NCI-H146 treated with DMSO at 0.1 percent for 48 hours (cell line): ENCODE results near the gene MRPL24.
A peak's percentile ranks its signal among the peaks of the same experiment; 100 is the strongest.

Experiments used
- DNase-seq: peaks from one replicate; lab custom pipeline; 2025; ENCODE audit not compliant: unreplicated experiment; lab: John Stamatoyannopoulos, UW

Gene MRPL24

DNA sequence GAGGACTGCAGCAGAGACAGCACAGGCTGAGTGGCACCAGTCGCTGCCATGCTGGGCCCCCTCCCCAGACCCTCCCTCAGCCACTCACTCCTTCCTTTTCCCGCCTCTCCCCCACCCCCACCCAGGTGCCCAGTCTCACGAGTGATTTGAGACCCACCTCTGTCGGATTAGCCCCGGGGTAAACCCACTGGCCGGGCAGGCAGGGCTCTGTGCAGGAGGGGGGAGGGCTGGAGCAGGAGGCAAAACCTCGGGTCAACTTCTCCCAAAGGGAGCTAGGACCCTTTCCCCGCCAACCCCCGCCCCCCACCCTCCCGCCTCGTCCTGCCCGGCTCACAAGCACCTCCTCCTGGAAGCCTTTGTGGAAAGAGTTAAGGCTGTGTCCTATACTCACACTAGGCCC is 3.5 kb upstream of the MRPL24 start:
- no peak for DNase-seq

DNA sequence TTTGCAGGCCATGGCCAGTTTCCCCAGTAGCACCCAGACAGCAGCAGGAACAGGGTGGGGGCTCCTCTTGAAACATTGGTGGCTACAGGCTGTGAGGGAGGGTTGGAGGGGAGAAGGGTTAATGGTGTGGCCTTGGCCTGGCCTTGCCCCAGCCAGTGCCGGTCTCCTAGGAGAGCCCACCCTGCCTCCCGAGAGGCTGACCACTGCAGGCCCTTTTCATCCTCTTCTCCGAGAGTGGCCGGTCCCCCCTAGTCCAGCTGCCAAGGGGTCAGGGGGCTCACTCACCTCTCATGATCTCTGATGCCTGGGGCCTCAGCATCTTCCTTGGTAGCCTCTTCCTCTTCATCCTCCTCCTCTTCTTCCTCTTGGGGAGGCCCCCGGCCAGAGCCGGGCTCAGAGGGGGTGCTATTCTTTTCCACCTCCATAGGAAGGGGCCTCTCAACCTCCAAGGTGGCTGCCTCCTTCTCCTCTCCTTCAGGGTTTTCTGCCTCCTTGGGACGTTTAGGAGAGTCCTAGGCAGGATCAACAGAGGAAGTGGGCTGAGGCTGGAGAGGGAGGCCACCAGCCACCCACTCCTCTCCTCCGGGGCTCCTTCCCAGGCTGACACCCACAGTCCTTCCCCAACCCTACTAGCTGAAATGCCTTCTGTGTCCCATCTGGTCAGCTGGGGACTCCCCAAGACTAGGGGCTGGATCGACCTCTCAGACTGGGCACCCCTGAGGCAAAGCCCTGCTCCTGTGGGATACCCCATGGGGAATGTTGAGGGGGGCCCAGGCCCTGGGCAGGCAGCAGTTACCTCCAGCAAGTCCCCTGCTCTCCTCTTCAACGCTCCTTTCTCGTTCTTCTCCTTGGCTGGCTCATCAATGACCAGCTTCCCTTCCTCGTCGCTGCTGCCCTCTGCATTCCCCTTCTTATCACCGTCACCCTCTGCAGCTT is 2.7 kb upstream of the MRPL24 start:
- DNase-seq: no peak

- no peak for DNase-seq
These were observed 1.9 kb upstream of the MRPL24 start for GRCh38 chr1:156742801-156743200.

DNA sequence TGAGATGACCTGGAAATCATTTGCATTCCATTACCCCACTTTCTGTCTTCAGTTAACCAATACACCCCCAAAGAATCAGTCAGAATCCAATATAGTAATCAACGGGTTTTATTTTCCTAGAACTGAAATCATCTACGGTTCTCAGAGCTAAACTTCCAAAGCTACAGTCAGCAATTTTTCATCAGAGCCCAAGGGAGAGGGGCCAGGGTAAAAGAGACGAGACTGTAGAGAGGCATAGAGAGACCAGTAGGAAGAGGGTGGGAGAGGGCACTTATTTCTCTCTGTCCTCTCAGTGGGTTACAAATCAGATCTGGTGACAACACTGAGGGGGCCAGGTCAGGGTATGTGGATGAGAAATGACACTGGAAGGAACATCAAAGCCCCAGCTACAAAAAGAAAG is 1.1 kb upstream of the MRPL24 start:
- DNase-seq: no peak

GRCh38 chr1:156741481-156741983 is 644 bp upstream of the MRPL24 start:
- DNase-seq: no peak

GRCh38 chr1:156740237-156740740 is 599 bp downstream of the MRPL24 start:
- no peak for DNase-seq

DNA sequence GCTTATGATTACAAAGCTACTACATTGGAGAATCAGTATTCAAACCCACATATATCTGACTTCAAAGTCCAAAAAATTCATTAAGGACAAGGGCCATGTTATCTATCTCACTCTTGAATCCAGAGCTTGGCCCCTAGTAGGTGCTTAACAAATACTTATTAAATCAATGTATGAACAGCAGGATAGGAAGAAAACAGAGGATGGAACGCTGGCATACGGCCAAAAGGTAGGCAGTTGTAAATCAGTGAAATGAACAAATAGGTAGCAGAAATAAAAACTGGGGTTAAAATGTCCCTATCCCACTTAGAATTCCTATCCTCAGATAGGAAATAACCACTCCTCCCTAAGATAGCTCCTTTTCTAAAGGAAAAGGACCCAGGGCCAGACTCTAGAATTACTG is 2.0 kb downstream of the MRPL24 start:
- no peak for DNase-seq

- no peak for DNase-seq
These were observed 2.5 kb downstream of the MRPL24 start for GRCh38 chr1:156738407-156738806.

GRCh38 chr1:156733989-156734584 is 6.8 kb downstream of the MRPL24 start:
- no peak for DNase-seq

DNA sequence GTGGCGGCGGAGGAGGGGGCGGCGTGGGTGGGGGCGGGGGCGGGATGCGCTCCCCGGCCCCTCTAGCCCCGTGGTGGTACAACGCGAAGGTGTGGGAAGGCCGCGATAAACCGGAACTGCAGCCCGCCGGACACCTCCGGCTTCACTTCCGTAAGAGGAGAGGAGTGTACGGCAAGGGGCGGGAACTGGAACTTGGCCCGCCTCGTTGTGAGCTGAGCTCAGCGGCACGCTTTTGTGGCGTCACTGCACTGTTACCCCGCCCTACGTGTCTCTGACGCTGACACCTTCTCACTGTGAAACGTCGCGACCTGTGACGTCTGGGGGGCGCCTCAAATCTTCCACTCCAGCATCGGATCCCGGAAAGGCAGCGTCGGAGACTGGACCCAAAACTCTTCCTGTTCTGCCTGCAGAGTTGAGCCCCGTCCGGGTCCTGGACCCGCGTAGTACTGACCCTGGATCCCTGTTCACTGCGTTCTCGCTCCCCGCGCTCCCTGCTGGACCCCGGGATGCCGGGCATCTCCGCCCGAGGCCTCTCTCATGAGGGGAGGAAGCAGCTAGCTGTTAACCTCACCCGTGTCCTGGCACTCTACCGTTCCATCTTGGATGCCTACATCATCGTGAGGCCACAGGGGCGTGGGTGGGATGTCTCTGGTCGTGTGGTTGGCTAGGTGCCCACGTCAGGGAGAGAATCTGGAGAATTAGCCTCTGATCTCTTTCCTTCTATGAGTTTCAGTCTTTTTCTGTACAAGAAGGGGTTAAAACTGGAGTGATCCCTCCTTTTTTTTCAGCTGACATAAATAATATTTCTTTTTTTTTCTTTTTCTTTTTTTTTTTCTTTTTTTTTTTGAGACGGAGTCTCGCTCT is 12.1 kb downstream of the MRPL24 start, which contains the start of gene ISG20L2:
ISG20L2 (minus strand) TSS at position 168 of the 864 bp plus-strand sequence. CDS start 1,114 bp downstream, outside the sequence.
- peak; percentile 92 for DNase-seq

DNA sequence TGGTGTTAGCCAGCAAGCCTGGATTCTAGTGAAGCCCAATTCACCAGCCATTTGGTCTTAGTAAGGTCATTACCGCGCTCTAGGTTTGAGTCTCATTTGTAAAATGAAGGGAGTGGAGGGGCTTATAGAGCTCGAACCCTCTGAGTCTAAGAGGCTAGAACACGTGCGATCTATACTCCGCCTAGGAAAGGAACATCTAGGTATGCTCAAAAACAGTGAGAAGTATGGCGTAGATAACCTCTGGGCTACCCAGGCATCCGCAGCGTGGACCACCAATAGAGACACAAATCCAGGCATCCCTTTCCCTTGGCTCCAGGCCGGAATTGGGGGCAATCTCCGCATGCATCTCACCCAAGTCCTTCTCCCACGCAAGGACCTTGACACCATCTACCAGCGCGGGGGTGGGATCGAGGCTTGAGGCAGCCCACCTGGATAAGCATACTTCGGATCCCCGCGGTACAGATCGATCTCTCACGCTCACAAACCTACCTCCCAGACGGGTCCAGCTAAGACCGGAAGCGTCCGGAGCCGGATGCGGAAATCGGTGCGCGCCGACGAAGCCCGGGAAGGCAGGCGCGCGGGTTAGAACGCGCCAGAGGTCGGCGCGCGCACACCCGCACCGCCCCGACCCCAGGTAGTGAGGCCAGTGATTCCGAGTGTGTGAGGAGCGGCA is 12.8 kb downstream of the MRPL24 start, which contains the start of gene METTL25B:
METTL25B (plus strand) TSS at position 544 of the 673 bp plus-strand sequence. CDS start 636 bp downstream, outside the sequence.
- DNase-seq: peak; percentile 47

GRCh38 chr1:156727492-156727891 is 13.4 kb downstream of the MRPL24 start:
- DNase-seq: no peak

DNA sequence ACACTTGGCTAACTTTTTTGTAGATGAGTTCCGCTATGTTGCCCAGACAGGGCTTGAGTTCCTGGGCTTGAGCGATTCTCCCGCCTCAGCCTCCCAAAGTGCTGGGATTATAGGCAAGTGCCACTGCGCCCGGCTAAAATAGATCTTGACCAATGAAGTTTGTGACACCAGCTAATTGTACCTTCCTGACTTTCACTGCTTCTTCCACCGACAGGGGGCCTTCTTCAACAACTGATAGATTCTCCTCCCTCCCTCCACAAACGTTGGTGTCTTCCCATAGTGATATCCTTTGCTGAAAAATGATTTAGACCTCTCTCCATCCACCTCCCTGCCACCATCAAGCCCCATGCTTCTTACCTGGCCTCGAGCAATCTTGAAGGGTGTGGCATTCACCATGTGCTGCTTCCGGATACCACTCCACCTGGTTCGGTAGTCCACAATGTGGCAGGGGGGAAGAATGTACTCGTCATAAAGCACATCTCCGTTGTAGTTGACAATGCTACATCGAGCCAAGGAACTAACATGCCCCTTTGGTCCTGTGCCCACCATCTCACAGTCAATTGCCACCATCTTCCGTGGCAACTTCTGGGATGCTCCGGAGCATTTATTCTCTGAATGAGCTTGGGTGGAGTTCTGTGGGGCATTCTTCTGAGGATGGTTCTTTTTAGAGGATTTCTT is 14.2 kb downstream of the MRPL24 start:
- DNase-seq: peak; percentile 5

- DNase-seq: peak; percentile 77
These were observed 15.1 kb downstream of the MRPL24 start for GRCh38 chr1:156725683-156726280.

- no peak for DNase-seq
These were observed 19.4 kb downstream of the MRPL24 start for GRCh38 chr1:156721535-156721934.

DNA sequence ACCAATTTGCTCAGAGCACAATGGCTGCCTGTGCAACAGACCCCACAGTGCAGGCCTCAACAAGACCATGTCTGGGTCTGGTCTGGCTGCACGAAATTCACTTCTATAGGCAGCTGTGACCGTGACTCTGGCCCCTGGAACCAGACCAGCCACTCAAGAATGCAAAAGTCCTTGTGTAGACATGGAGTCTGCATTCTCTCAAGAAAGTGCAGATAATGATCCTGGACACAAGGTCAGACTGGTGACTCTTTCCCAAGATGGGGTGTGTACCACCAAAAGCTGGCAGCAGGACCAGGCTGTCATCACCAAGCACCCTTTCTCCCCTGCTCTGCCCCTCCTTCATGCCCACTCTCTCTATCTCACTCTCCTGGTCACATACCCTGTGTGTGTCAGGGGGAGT is 19.8 kb downstream of the MRPL24 start:
- DNase-seq: no peak

GRCh38 chr1:156717351-156717750 is 23.5 kb downstream of the MRPL24 start:
- DNase-seq: no peak

- DNase-seq: no peak
These were observed 26.1 kb downstream of the MRPL24 start for GRCh38 chr1:156714830-156715229.

GRCh38 chr1:156712626-156713025 is 28.3 kb downstream of the MRPL24 start:
- no peak for DNase-seq
